ENCODE results near the gene TM4SF18.
"Not testable (repeated sequence)": the region's sequence is repeated elsewhere in the genome, so short reads cannot be mapped to it uniquely, and the experiment has no call there.

The TM4SF18 gene

GRCh38 chr3:149333176-149333859 is at the start of gene TM4SF18:
TSS of gene TM4SF18 (minus strand) at chr3:149333636. CDS start at chr3:149333382, 254 bp downstream.
- no peaks in the 10 kb centered on the region for H3K9me3 ChIP-seq (ENCODE audit: control insufficient read depth in 5 of 5, low read length in 5 of 5)
- no peaks in the 10 kb centered on the region for H3K27me3 ChIP-seq (ENCODE audit: control insufficient read depth in 5 of 5, insufficient read depth in 4 of 5, low read length in 5 of 5)
- H3K9ac ChIP-seq (ENCODE audit: low read length in 5 of 5) = peak within 1 kb of the TSS in 3 of 5 donors; percentile 31 to 64 (median 62)
- peak within 1 kb of the TSS in 4 of 5 donors; percentile 7 to 67 (median 59) for H3K4me3 ChIP-seq (ENCODE audit: low read depth in 1 of 5, low read length in 5 of 5)
- no peaks in the 10 kb centered on the region for H3K36me3 ChIP-seq (ENCODE audit: control insufficient read depth in 5 of 5, insufficient read depth in 5 of 5, low read length in 5 of 5)
- H3K27ac ChIP-seq (ENCODE audit: low read depth, low read length) = peak within 1 kb of the TSS; percentile 58
- H3K4me1 ChIP-seq (ENCODE audit: control insufficient read depth in 5 of 5, insufficient read depth in 5 of 5, low read length in 5 of 5) = peaks cover 0 to 25% (median 8%) of the 10 kb centered on the region in 5 donors

- no peak overlapping the region for H3K27ac ChIP-seq (ENCODE audit: low read depth, low read length)
- peaks cover 2 to 27% (median 20%) of the 10 kb centered on the region in 5 donors for H3K4me1 ChIP-seq (ENCODE audit: control insufficient read depth in 5 of 5, insufficient read depth in 5 of 5, low read length in 5 of 5)
These were observed 49.1 kb upstream of the TM4SF18 start for GRCh38 chr3:149382518-149382917.

GRCh38 chr3:149382101-149382467 is 48.6 kb upstream of the TM4SF18 start:
- Histone ChIP-seq H3K27ac (ENCODE audit: low read depth, low read length) (no peak overlapping the region), H3K4me1 (ENCODE audit: control insufficient read depth in 5 of 5, insufficient read depth in 5 of 5, low read length in 5 of 5) (peaks cover 4 to 27% (median 23%) of the 10 kb centered on the region in 5 donors)

More at GRCh38 chr3:149382518-149382917, 49.1 kb upstream of the TM4SF18 start:
- no peak overlapping the region for H3K4me3 ChIP-seq (ENCODE audit: low read depth in 1 of 5, low read length in 5 of 5)
- no peak overlapping the region for H3K9ac ChIP-seq (ENCODE audit: low read length in 5 of 5)
- no peaks in the 10 kb centered on the region for H3K9me3 ChIP-seq (ENCODE audit: control insufficient read depth in 5 of 5, low read length in 5 of 5)
- no peaks in the 10 kb centered on the region for H3K36me3 ChIP-seq (ENCODE audit: control insufficient read depth in 5 of 5, insufficient read depth in 5 of 5, low read length in 5 of 5)
- no peaks in the 10 kb centered on the region for H3K27me3 ChIP-seq (ENCODE audit: control insufficient read depth in 5 of 5, insufficient read depth in 4 of 5, low read length in 5 of 5)

GRCh38 chr3:149381173-149382100 is 48.0 kb upstream of the TM4SF18 start:
- Histone ChIP-seq H3K27me3 (ENCODE audit: control insufficient read depth in 5 of 5, insufficient read depth in 4 of 5, low read length in 5 of 5) (no peaks in the 10 kb centered on the region), H3K4me1 (ENCODE audit: control insufficient read depth in 5 of 5, insufficient read depth in 5 of 5, low read length in 5 of 5) (peaks cover 4 to 27% (median 24%) of the 10 kb centered on the region in 5 donors), H3K27ac (ENCODE audit: low read depth, low read length) (no peak overlapping the region), H3K4me3 (ENCODE audit: low read depth in 1 of 5, low read length in 5 of 5) (no peak overlapping the region), H3K9me3 (ENCODE audit: control insufficient read depth in 5 of 5, low read length in 5 of 5) (no peaks in the 10 kb centered on the region), H3K9ac (ENCODE audit: low read length in 5 of 5) (no peak overlapping the region), H3K36me3 (ENCODE audit: control insufficient read depth in 5 of 5, insufficient read depth in 5 of 5, low read length in 5 of 5) (no peaks in the 10 kb centered on the region)

More at GRCh38 chr3:149382101-149382467, 48.6 kb upstream of the TM4SF18 start:
- no peaks in the 10 kb centered on the region for H3K36me3 ChIP-seq (ENCODE audit: control insufficient read depth in 5 of 5, insufficient read depth in 5 of 5, low read length in 5 of 5)
- no peak overlapping the region for H3K9ac ChIP-seq (ENCODE audit: low read length in 5 of 5)
- no peaks in the 10 kb centered on the region for H3K9me3 ChIP-seq (ENCODE audit: control insufficient read depth in 5 of 5, low read length in 5 of 5)
- H3K27me3 ChIP-seq (ENCODE audit: control insufficient read depth in 5 of 5, insufficient read depth in 4 of 5, low read length in 5 of 5) = no peaks in the 10 kb centered on the region
- H3K4me3 ChIP-seq (ENCODE audit: low read depth in 1 of 5, low read length in 5 of 5) = no peak overlapping the region

GRCh38 chr3:149380220-149380619 is 46.8 kb upstream of the TM4SF18 start:
- H3K4me1 ChIP-seq (ENCODE audit: control insufficient read depth in 5 of 5, insufficient read depth in 5 of 5, low read length in 5 of 5) = peaks cover 2 to 27% (median 21%) of the 10 kb centered on the region in 5 donors
- H3K9ac ChIP-seq (ENCODE audit: low read length in 5 of 5); H3K9me3 ChIP-seq (ENCODE audit: control insufficient read depth in 5 of 5, low read length in 5 of 5); H3K27me3 ChIP-seq (ENCODE audit: control insufficient read depth in 5 of 5, insufficient read depth in 4 of 5, low read length in 5 of 5); H3K4me3 ChIP-seq (ENCODE audit: low read depth in 1 of 5, low read length in 5 of 5); H3K27ac ChIP-seq (ENCODE audit: low read depth, low read length); H3K36me3 ChIP-seq (ENCODE audit: control insufficient read depth in 5 of 5, insufficient read depth in 5 of 5, low read length in 5 of 5): not testable (repeated sequence)

GRCh38 chr3:149378478-149379309 is 45.3 kb upstream of the TM4SF18 start:
- Histone ChIP-seq H3K4me1 (ENCODE audit: control insufficient read depth in 5 of 5, insufficient read depth in 5 of 5, low read length in 5 of 5) (peaks cover 2 to 38% (median 26%) of the 10 kb centered on the region in 5 donors), H3K4me3 (ENCODE audit: low read depth in 1 of 5, low read length in 5 of 5) (peak overlapping the region in 1 of 5 donors; percentile 82), H3K36me3 (ENCODE audit: control insufficient read depth in 5 of 5, insufficient read depth in 5 of 5, low read length in 5 of 5) (peaks cover 0 to 12% (median 0%) of the 10 kb centered on the region in 5 donors), H3K9me3 (ENCODE audit: control insufficient read depth in 5 of 5, low read length in 5 of 5) (no peaks in the 10 kb centered on the region), H3K27ac (ENCODE audit: low read depth, low read length) (peak overlapping the region; percentile 67), H3K9ac (ENCODE audit: low read length in 5 of 5) (peak overlapping the region in 1 of 5 donors; percentile 62), H3K27me3 (ENCODE audit: control insufficient read depth in 5 of 5, insufficient read depth in 4 of 5, low read length in 5 of 5) (no peaks in the 10 kb centered on the region)

- H3K9ac ChIP-seq (ENCODE audit: low read length in 5 of 5) = peak within 1 kb of the TSS; percentile 51 to 82 (median 67)
- peak within 1 kb of the TSS; percentile 28 to 82 (median 62) for H3K4me3 ChIP-seq (ENCODE audit: low read depth in 1 of 5, low read length in 5 of 5)
- H3K9me3 ChIP-seq (ENCODE audit: control insufficient read depth in 5 of 5, low read length in 5 of 5) = no peaks in the 10 kb centered on the region
- H3K36me3 ChIP-seq (ENCODE audit: control insufficient read depth in 5 of 5, insufficient read depth in 5 of 5, low read length in 5 of 5) = peaks cover 0 to 16% (median 0%) of the 10 kb centered on the region in 5 donors
- H3K27me3 ChIP-seq (ENCODE audit: control insufficient read depth in 5 of 5, insufficient read depth in 4 of 5, low read length in 5 of 5) = no peaks in the 10 kb centered on the region
- peak within 1 kb of the TSS; percentile 78 for H3K27ac ChIP-seq (ENCODE audit: low read depth, low read length)
- peaks cover 6 to 42% (median 33%) of the 10 kb centered on the region in 5 donors for H3K4me1 ChIP-seq (ENCODE audit: control insufficient read depth in 5 of 5, insufficient read depth in 5 of 5, low read length in 5 of 5)
These were observed 44.2 kb upstream of the TM4SF18 start, which contains the start of gene TM4SF1 for GRCh38 chr3:149377408-149378364. TSS of gene TM4SF1 (minus strand) at chr3:149377649. CDS start at chr3:149377547, 102 bp downstream.

- peak overlapping the region; percentile 78 for H3K27ac ChIP-seq (ENCODE audit: low read depth, low read length)
- peak overlapping the region; percentile 28 to 82 (median 62) for H3K4me3 ChIP-seq (ENCODE audit: low read depth in 1 of 5, low read length in 5 of 5)
- no peaks in the 10 kb centered on the region for H3K27me3 ChIP-seq (ENCODE audit: control insufficient read depth in 5 of 5, insufficient read depth in 4 of 5, low read length in 5 of 5)
These were observed 43.4 kb upstream of the TM4SF18 start for GRCh38 chr3:149376718-149377407.

More at GRCh38 chr3:149376718-149377407, 43.4 kb upstream of the TM4SF18 start:
- Histone ChIP-seq H3K9me3 (ENCODE audit: control insufficient read depth in 5 of 5, low read length in 5 of 5) (no peaks in the 10 kb centered on the region), H3K36me3 (ENCODE audit: control insufficient read depth in 5 of 5, insufficient read depth in 5 of 5, low read length in 5 of 5) (peaks cover 0 to 18% (median 0%) of the 10 kb centered on the region in 5 donors), H3K4me1 (ENCODE audit: control insufficient read depth in 5 of 5, insufficient read depth in 5 of 5, low read length in 5 of 5) (peaks cover 6 to 48% (median 33%) of the 10 kb centered on the region in 5 donors), H3K9ac (ENCODE audit: low read length in 5 of 5) (peak overlapping the region; percentile 51 to 82 (median 67))
